Measurements from ENCODE around the gene CTNNBL1.

DNA sequence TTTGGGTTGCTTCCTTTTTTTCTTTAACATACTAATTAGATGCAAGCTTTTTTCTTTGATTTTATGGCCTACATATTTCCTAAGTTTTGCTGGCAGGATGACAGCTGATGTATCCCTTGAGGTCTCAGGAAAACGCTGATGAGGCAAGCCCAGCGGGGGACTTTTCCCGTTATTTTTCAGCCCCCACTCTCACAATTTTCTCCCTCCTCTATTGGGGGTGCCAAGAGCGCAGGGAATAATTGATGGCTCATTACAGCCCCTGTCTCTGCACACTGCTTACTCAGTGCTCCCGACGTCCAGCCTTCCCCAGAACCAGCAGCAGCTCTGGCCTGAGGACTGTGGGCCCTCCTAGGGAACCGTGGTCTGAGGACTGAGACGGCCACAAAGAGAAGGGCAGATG lies 170.5 kb downstream of the CTNNBL1 start:
- TF ChIP-seq, protein P1, sequence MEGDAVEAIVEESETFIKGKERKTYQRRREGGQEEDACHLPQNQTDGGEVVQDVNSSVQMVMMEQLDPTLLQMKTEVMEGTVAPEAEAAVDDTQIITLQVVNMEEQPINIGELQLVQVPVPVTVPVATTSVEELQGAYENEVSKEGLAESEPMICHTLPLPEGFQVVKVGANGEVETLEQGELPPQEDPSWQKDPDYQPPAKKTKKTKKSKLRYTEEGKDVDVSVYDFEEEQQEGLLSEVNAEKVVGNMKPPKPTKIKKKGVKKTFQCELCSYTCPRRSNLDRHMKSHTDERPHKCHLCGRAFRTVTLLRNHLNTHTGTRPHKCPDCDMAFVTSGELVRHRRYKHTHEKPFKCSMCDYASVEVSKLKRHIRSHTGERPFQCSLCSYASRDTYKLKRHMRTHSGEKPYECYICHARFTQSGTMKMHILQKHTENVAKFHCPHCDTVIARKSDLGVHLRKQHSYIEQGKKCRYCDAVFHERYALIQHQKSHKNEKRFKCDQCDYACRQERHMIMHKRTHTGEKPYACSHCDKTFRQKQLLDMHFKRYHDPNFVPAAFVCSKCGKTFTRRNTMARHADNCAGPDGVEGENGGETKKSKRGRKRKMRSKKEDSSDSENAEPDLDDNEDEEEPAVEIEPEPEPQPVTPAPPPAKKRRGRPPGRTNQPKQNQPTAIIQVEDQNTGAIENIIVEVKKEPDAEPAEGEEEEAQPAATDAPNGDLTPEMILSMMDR (IDR thresholded peaks at IDR 0.05) = no peak
- TF ChIP-seq POLR2A (IDR thresholded peaks at IDR 0.05) = no peak
